DLD1 (cell line): ENCODE measurements around the gene CDC25C.
"Not testable (repeated sequence)": the region's sequence is repeated elsewhere in the genome, so short reads cannot be mapped to it uniquely, and the experiment has no call there.

Experiments used
- in situ Hi-C: cut with HindIII; loops from 2 replicates; pipeline ENCODE4 v1.10.0; 2017; ENCODE audit warnings: low sequenced_read_pairs

CDC25C gene

GRCh38 chr5:138282920-138283742, 48.5 kb downstream of the CDC25C start:
- in situ Hi-C loops: no loop called here

GRCh38 chr5:138280915-138281314, 50.7 kb downstream of the CDC25C start:
- in situ Hi-C loops: no loop called here

- in situ Hi-C loops: no loop called here
Measured at GRCh38 chr5:138276402-138277054, 55.1 kb downstream of the CDC25C start.

GRCh38 chr5:138275895-138276294, 55.7 kb downstream of the CDC25C start:
- in situ Hi-C loops: no loop called here

GRCh38 chr5:138275379-138275782, 56.2 kb downstream of the CDC25C start:
- in situ Hi-C loops: no loop called here

- in situ Hi-C loops: no loop called here
Measured at GRCh38 chr5:138274189-138274853, 57.3 kb downstream of the CDC25C start, which contains the start of gene GFRA3. Gene GFRA3, minus strand, starts transcription at chr5:138274621. Its CDS starts 197 bp downstream, at chr5:138274424.

- in situ Hi-C loops: no loop called here
Measured at GRCh38 chr5:138273834-138274188, 57.8 kb downstream of the CDC25C start.

- in situ Hi-C loops: no loop called here
Measured at GRCh38 chr5:138272681-138273080, 58.9 kb downstream of the CDC25C start.

- in situ Hi-C loops: no loop called here
Measured at GRCh38 chr5:138271281-138271680, 60.3 kb downstream of the CDC25C start.

GRCh38 chr5:138264183-138264582, 67.4 kb downstream of the CDC25C start:
- in situ Hi-C loops: no loop called here

- in situ Hi-C loops: no loop called here
Measured at GRCh38 chr5:138263581-138263980, 68.0 kb downstream of the CDC25C start.

- in situ Hi-C loops: no loop called here
Measured at GRCh38 chr5:138258704-138259292, 72.8 kb downstream of the CDC25C start.

- in situ Hi-C loops: no loop called here
Measured at GRCh38 chr5:138257583-138257982, 74.0 kb downstream of the CDC25C start.

GRCh38 chr5:138252944-138253343, 78.7 kb downstream of the CDC25C start:
- in situ Hi-C loops: no loop called here

GRCh38 chr5:138247800-138248199, 83.8 kb downstream of the CDC25C start:
- in situ Hi-C loops: not testable (repeated sequence)

- in situ Hi-C loops: no loop called here
Measured at GRCh38 chr5:138246822-138247221, 84.8 kb downstream of the CDC25C start.

- in situ Hi-C loops: no loop called here
Measured at GRCh38 chr5:138246334-138246733, 85.3 kb downstream of the CDC25C start.

- in situ Hi-C loops: no loop called here
Measured at GRCh38 chr5:138245717-138246116, 85.9 kb downstream of the CDC25C start.

GRCh38 chr5:138243794-138244193, 87.8 kb downstream of the CDC25C start:
- in situ Hi-C loops: no loop called here

GRCh38 chr5:138241688-138242571, 89.7 kb downstream of the CDC25C start:
- in situ Hi-C loops: no loop called here
